ENCODE data around the gene THSD4.

THSD4 gene

GRCh38 chr15:71777216-71777943 is 662.1 kb downstream of the THSD4 start:
- DNase-seq, result no peak

- no peak for DNase-seq
These were observed 664.0 kb downstream of the THSD4 start for GRCh38 chr15:71779073-71779797.

GRCh38 chr15:71780115-71780976 is 665.1 kb downstream of the THSD4 start:
- peak; percentile 6 to 53 for DNase-seq

- DNase-seq, result no peak
These were observed 666.1 kb downstream of the THSD4 start for GRCh38 chr15:71781179-71781964.

DNA sequence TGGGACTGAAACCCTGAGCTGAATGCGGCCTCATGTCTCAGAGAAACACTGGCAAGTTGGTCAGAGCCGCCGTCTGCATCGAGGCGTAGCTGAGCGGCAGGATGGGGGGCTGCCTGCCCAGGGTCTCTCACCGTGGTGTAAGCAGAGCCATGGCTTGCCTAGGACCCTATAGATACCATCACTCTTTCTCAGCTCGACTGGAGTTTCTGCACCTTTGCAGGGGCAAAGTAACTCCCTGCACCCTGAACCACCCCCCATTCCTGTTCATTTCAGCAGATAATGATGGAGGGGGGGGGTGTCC is 666.6 kb downstream of the THSD4 start:
- DNase-seq, result no peak

GRCh38 chr15:71782422-71783165 is 667.3 kb downstream of the THSD4 start:
- DNase-seq, result no peak

GRCh38 chr15:71784719-71785118 is 669.4 kb downstream of the THSD4 start:
- DNase-seq, result no peak

- DNase-seq, result no peak
These were observed 670.7 kb downstream of the THSD4 start for GRCh38 chr15:71785996-71786395.

DNA sequence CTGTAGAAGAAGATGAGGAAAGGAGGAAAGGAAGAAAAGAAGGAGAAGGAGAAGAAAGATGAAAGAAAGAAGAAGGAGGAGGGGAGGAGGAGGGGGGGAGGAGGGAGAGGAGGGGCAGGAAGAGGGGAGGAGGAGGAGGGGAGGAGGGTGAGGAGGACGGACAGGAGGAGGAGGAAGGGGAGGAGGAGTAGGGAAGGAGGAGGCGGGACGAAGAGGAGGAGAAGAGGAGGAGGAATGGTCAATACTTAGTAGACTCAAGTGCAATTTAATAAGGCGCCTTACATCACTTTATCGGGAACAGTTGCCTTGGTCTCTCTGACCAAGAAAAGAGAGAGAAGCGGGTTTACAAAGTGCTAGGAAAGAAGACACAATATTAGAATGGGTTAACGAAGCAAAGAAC is 671.4 kb downstream of the THSD4 start:
- DNase-seq, result no peak

- DNase-seq, result no peak
These were observed 673.6 kb downstream of the THSD4 start for GRCh38 chr15:71788646-71789579.

DNA sequence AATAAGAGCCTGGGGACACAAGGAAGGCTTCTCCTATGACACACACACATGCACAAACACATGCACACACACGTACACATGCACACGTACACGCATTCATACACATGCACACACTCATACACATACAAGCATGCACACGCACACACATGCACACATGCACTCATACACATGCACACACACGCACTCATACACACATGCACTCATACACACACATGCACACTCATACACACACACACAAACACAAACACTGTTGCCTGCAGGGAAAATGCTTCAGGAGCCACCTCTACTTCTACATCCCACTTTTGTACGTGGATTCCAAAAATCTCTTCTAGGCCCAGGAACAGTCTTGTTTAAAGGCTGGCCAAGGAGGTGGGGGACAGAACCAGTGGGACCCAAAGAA is 674.3 kb downstream of the THSD4 start:
- no peak for DNase-seq

DNA sequence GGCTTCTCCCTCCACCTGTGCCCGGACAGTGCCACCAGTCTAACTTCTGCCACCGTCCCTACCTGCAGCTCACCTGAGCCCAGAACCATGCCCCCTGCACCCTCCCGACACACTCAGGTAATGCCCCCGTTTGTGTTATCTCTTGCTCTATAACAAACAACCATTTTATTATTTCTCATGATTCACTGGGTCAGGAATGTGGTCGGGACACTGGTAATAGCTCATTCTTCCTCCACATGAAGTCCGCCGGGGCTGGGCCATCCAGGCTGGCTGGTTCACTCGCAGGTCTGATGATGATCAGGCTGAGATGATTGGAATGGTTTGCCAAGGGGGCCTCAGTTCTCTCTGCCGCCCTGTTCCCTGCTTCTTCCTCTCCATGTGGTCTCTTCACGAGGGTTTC is 674.8 kb downstream of the THSD4 start:
- DNase-seq, result no peak

DNA sequence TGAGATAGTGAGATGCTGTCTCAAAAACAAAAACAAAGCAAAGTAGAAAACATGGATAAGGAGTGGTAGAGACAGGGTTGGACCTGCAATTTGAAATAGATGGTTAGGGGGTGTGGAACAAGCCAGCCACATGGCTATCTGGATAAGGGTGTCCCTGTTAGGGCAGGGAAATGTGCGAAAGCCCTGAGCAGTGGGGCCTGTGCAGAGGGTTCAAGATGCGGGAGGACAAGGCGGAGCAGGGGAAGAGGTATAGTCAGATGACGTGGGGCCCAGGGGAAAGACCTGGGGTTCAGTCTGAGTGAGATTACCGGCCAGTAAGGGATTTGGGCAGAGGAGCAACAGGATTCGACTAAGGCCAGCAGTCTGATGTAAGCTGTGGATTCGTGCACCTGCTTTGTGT is 676.7 kb downstream of the THSD4 start:
- no peak for DNase-seq

- no peak for DNase-seq
These were observed 677.2 kb downstream of the THSD4 start for GRCh38 chr15:71792521-71792920.

DNA sequence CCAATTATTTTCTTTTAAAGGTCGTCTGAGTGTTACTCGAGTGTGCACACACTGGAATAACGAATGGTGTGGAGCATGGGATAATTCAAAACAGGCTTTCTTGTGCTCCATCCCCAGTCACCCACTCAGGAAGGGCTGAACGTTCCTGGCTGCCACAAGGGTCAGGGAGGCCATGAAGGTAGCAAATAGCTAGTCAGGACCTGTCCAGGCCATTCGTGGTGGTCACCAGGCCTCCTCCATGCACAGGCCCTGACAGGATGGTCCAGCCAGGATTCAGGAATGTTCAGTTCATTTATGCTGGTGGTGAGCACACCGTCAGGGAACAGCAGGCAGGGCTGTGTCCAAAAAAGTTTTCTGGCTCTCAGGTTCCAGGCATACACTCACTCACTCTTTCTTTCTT is 683.4 kb downstream of the THSD4 start:
- no peak for DNase-seq

DNA sequence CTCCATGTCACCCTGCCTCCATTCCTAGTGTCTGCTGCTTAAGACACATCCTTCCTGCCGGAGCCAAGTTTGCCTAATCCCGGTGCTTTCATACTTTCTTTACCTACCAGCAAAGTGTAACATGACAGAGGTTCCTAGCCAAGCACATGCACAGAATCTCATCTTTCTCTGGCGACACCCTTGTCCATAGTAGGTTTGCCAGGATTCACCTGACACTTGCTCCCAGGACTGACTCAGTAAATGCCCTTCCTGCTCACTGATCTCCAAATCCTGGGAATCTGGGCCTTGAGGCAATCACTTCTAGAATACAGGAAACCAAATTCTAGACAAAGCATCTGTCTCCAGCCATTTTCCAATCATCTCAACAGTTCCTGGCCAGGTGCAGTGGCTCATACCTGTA is 684.9 kb downstream of the THSD4 start:
- DNase-seq, result no peak

GRCh38 chr15:71800835-71801745 is 685.8 kb downstream of the THSD4 start:
- peak; percentile 8 to 59 for DNase-seq

DNA sequence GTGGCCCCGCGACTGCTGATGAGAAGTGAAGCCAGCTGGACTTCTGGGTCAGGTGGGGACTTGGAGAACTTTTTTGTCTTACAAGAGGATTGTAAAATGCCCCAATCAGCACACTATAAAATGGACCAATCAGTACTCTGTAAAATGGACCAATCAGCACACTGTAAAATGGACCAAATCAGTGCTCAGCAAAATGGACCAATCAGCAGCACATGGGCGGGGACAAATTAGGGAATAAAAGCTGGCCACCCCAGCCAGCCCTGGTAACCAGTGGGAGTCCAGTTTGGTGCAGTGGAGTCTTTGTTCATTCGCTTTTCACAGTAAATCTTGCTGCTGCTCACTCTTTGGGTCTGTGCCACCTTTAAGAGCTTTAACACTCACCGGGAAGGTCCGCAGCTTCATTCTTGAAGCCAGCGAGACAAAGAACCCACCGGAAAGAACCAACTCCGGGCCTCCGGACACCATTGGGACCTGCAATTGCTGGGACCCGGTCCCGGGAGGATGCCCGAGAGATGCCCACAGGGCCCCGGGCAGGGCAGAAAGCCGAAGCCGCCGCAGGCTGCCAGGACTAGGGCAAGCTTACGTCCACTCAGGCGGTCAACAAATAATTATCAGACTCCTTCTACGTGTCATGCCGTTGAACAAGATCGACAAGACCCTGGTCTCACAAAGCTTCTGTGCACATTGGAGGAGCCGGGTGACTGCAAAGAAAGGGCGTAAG is 686.8 kb downstream of the THSD4 start:
- no peak for DNase-seq

GRCh38 chr15:71802770-71803169 is 687.5 kb downstream of the THSD4 start:
- DNase-seq, result peak; percentile 4 to 21
